NCI-H446 (cell line): ENCODE results near the gene B9D1.

Experiments used
- DNase-seq, 2 experiments: peaks; one replicate each; lab custom pipeline; 2025; lab: John Stamatoyannopoulos, UW

The B9D1 gene, protein sequence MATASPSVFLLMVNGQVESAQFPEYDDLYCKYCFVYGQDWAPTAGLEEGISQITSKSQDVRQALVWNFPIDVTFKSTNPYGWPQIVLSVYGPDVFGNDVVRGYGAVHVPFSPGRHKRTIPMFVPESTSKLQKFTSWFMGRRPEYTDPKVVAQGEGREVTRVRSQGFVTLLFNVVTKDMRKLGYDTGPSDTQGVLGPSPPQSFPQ

DNA sequence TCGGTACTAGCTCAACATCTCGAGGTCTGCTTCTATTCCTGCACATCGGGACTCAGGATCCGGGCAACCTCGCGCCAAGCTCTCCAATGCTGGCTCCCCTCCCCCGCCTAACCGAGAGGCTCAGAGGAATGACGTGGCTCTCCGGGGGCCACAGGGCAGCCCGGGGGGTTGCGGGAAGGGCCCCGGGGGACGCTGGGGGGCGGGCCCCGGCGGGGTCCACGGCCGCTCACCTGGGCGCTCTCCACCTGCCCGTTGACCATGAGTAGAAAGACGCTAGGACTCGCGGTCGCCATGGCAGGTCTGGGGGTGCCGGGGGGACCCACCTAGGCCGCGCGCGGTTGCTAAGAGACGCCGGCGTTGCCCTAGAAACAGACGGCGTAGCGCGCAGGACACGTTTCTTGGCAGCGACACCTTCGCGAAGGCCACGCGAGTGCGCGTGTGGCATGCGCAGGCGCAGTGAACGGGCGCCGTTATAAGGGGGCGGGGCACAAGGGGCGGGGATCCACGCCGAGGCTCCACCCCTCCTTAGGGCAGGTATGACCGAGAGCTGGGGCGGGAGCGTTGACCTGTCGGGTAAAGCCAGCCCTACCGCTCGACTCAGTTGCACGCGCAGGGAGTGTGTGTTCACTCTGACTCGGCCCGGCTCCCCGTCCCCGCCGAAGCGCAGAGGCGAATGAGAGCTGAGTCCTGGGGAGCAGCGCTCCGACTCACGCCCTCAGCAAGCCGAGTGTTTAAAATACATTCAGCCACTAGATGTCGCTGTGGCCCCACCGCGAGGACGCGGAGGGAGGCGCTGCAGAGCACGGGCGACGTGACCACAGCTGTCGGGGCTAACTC lies at the start of gene B9D1:
TSS of gene B9D1 (minus strand) at position 447 of the 837 bp plus-strand sequence. CDS start at position 293, 154 bp downstream.
- DNase-seq: peak; percentile 82 to 93

GRCh38 chr17:19411631-19412030 lies 49.1 kb upstream of the B9D1 start:
- DNase-seq: peak in 1 of 2 experiments; percentile 56

DNA sequence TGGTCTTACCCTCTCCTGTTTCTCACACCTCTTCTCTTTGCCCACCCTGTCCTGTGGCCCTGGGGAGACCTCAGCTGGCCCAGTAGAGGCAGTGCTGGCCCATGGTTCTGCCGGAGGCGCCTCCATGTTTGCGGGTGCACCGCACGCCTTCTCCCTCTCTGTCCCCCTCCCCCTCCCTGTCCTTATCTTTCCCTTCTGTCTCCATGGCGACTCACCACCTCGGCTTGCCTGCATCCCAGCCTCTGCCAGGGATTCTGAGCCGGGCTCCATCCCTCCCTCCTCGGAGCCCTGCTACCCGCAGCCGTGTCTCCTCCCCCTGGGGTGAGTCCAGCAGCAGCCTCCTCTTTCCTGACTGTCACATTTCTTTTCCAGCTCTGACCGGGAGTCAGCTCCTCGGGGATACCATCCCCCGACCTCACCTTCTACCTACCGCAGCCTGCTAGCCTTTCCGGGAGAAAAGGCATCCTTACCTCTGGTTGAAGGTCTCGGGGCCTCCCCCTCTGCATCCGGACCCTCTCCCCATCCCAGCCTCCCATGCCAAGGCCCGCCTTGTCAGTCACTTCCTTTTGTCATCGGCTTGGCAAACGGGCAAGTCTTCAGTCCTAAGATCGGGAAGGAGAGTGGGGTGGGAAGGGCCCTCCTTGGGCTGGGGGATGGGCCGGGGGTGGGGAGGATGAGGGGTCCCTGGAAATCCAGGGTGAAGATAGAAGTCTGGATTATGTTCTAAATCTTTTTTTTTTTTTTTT lies 48.5 kb upstream of the B9D1 start, which contains the start of gene RNF112:
TSS of gene RNF112 (plus strand) at position 358 of the 746 bp plus-strand sequence. CDS start at position 535, 177 bp downstream.
- DNase-seq: peak in 1 of 2 experiments; percentile 54

- DNase-seq: no peak
Observed at GRCh38 chr17:19410091-19410490, 47.6 kb upstream of the B9D1 start.

GRCh38 chr17:19409509-19409908 lies 47.0 kb upstream of the B9D1 start:
- peak in 1 of 2 experiments; percentile 11 for DNase-seq

GRCh38 chr17:19409066-19409465 lies 46.5 kb upstream of the B9D1 start:
- no peak for DNase-seq

DNA sequence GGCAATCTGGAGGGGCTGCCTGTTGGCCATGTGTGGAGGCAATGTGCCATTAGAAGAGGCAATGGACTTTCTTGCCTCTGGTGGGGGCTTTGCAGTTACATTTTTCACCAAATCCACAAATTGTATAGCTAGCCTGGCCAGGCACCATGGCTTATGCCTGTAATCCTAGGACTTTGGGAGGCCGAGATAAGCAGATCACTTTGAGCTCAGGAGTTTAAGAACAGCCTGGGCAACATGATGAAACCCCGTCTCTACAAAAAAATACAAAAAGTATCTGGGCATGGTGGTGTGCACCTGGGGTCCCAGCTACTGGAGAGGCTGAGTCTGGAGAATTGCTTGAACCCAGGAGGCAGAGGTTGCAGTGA lies 45.8 kb upstream of the B9D1 start:
- no peak for DNase-seq

- DNase-seq: no peak
Observed at GRCh38 chr17:19407601-19408345, 45.2 kb upstream of the B9D1 start.

- no peak for DNase-seq
Observed at GRCh38 chr17:19405114-19405513, 42.6 kb upstream of the B9D1 start.

GRCh38 chr17:19404264-19404663 lies 41.7 kb upstream of the B9D1 start:
- DNase-seq: no peak

GRCh38 chr17:19403021-19403420 lies 40.5 kb upstream of the B9D1 start:
- DNase-seq: no peak

GRCh38 chr17:19402171-19402570 lies 39.6 kb upstream of the B9D1 start:
- DNase-seq: peak in 1 of 2 experiments; percentile 35

GRCh38 chr17:19401321-19402010 lies 38.9 kb upstream of the B9D1 start:
- no peak for DNase-seq

- DNase-seq: peak in 1 of 2 experiments; percentile 12
Observed at GRCh38 chr17:19399750-19400450, 37.4 kb upstream of the B9D1 start.

DNA sequence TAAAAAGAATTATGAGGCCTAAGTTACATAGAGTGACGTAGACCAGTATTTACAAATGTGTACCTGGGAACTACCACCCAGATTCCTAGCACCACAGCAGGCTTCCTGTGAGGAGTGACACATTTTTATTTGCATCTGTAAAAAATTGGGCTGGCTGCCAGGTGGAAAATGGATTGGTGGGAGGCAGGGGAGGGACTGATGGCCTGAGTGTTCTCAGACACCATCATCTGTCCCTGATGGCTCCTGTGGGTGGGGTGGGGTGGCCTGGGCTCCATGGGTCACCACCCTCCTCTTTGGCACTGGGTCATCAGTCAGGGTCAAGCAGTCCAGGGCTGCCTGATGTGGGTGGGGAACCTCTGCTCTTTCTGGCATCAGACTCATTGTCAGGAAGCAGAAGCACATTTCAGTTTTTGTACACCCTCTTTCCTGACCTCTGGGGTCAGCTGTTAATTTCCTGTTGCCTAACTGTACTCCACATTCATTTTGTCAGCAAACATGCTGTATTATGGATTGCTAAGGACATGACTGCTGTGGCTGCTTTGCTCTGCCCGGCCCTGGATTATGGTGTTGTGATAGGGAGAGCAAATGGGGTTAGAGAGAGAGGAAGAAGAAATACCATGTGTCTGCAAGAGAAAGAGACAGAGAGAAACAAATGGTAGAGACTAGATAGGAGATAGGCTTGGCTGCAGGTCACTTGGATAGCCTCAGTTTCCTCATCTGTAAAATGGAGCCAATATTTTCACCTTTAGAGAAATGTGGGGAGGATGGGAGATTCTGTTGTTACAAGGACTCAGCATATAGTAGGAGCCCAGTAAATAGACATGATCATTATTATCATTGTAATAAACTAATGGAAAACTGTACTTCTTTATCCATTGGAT lies 36.0 kb upstream of the B9D1 start:
- DNase-seq: peak in 1 of 2 experiments; percentile 25

DNA sequence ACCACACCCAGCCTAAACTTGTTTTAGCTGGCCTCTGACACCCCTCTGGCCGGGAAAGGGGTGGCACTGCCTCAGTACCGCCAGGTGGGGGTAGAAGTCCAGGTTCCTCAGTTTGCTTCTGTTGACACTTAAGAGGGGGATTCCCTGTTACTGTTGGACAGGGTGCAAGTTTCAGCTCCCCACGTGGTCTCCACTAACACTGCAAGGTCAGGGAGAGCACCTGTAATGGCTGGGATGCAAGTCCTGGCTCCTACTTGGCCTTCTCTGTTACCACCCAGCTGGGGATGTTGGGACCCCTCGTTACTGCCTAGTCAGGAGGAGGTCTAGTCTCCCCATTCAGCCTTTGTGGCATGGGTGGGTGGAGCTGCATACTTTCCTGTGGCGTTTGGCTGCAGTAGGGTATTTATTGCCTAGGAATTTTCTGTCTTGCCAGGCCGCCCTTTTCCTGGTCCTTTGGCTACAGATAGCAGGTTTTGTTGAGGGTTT lies 35.1 kb upstream of the B9D1 start:
- no peak for DNase-seq

- no peak for DNase-seq
Observed at GRCh38 chr17:19392303-19392702, 29.8 kb upstream of the B9D1 start.

GRCh38 chr17:19391432-19391831 lies 28.9 kb upstream of the B9D1 start:
- no peak for DNase-seq

GRCh38 chr17:19390951-19391350 lies 28.4 kb upstream of the B9D1 start:
- DNase-seq: no peak
